ENCODE measurements around the gene POLRMT.
A peak's percentile ranks its signal among the peaks of the same experiment; 100 is the strongest.
"Not testable (repeated sequence)": the region's sequence is repeated elsewhere in the genome, so short reads cannot be mapped to it uniquely, and the experiment has no call there.

Gene POLRMT

GRCh38 chr19:647566-648284 lies 14.4 kb upstream of the POLRMT start:
- no peak for DNase-seq (ENCODE audit: low read depth)

DNA sequence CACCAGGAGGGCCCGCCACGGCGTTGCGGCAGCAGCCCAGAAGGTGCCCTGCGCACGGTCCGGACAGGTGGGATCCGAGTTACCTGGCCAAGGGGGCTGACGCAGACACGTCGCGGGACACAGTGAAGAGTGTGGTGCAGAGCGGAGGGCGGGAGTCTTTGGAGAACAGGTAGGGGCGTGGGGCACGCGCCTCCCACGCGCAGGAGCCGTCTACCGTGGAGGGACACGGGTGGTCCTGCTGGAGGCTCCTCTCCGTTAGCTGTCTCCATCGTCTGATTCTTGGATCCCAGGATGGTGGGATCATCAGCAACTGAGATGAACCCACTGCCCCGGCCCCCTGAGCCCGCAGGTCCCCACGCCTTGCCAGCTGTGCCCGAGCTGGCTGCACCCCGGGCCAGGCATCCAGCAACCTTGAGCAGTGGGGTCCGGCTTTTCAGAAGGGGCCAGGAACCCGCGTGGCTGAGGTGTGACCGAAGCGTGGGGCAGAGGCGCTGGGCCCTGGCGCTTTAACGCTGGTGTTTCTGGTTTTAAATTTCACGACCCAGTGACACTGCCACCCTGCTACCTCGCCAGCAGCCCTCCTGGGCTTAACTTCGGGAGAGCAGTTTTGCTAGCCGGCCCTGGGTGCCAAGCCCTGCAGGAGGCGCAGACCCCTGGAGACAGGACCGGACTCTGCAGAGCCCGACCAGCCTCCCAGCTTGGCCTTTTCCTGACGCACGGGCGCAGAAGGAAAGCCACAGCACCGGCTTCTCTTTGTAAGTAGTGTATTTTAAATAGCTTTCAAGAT lies 13.6 kb upstream of the POLRMT start:
- DNase-seq (ENCODE audit: low read depth): no peak

DNA sequence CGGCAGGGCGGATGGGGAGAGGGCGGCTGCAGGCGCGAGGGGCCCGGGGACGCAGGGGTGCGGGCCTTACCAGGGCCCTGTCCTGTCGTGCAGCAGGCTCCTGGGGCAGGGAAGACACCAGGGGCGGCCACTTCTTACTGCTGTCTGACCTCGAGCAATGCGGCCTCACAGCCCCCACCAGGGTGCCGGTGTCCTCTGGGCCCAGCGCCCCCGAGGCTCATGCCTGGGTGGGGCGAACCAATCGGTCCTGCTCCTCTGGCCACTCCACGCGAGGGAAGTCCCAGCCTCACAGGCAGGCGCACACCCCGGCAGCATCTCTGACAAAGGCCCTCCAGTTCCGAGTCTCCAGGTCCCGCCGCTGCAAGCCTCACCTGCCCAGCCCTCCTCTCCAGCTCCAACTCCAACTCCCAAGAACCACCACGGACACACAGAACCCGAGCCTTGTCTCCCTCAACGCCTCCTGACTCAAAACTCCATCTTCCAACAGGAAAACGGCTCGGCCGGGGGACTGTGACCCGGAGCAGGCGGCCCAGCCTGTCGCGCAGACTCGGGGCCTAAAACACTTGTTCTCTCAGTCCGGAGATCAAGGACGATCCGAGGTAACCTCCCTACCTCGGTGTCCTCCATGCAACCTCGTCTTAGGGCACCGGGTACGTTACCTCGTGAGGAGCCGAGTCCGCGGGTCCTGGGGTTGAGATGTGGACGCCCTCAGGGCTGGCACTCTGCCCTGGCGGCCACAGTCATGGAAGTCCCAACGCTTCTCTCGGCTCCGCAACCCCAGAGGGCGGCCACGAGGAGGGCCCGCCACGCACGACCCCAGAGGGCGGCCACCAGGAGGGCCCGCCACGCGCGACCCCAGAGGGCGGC lies 12.8 kb upstream of the POLRMT start:
- no peak for DNase-seq (ENCODE audit: low read depth)

- no peak for DNase-seq (ENCODE audit: low read depth)
Measured at GRCh38 chr19:644789-645188, 11.5 kb upstream of the POLRMT start.

GRCh38 chr19:644363-644762 lies 11.0 kb upstream of the POLRMT start:
- no peak for DNase-seq (ENCODE audit: low read depth)

DNA sequence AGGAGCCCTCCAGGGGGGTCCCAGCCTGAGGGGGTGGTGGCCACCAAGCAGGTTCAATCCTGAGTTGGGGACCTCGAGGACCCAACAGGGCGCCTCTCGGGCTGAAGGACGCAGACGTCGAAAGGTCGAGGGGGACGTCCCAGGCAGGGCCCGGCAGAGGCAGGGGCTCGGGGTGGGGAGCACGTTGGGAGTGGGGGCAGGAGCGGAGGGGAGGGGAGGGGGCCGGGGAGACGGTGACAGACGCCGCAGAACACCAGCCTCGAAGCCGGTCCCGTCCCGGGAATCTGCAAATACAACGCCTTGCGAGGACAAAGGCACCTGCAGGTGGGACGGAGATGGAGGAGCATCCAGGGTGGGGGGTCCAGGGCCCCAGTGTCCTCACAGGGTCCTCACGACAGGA lies 10.4 kb upstream of the POLRMT start:
- DNase-seq (ENCODE audit: low read depth): no peak

GRCh38 chr19:642767-643727 lies 9.7 kb upstream of the POLRMT start:
- no peak for DNase-seq (ENCODE audit: low read depth)

DNA sequence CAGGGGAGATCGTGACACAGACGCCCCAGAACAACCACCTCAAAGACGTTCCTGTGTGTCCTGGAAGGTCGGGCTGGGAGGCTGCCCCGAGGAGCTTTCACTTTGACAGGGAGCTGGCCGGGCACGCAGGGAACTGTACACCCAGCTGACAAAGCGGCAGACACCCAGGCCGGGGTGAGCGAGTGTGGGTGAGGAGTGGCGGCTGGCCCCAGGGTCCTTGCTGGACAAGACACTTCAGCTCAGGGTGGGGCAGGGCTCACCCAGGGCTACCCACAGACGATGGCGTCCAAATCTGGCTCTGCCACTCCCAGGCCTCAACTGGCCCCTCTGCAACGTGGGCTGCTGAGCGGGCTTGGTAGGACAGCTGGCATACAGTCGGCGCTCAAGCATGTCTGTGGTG lies 8.4 kb upstream of the POLRMT start:
- no peak for DNase-seq (ENCODE audit: low read depth)

- DNase-seq (ENCODE audit: low read depth): no peak
Measured at GRCh38 chr19:640606-641189, 7.4 kb upstream of the POLRMT start.

GRCh38 chr19:640161-640558 lies 6.8 kb upstream of the POLRMT start:
- no peak for DNase-seq (ENCODE audit: low read depth)

- DNase-seq (ENCODE audit: low read depth): peak; percentile 97
Measured at GRCh38 chr19:639253-640160, 6.2 kb upstream of the POLRMT start, which contains the start of gene FGF22. Gene FGF22, plus strand, starts transcription at chr19:639879. Its CDS starts 47 bp downstream, at chr19:639926.

DNA sequence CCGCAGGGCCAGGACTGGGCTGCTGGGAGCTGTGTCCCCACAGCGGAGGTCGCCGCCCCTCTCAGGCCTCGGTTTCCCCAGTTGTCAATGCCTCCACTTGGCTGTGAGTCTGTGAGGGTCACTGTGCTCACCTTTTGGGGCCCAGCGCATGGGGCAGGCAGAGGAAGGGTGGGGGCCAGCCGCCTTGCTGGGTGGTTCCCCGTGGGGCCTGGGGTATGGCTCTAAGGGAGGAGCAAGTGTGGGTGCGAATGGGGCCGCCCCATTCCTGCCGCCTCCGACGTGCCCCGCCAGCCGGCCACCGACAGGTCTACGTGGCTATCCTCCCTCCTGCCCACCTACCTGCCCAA lies 5.5 kb upstream of the POLRMT start:
- no peak for DNase-seq (ENCODE audit: low read depth)

DNA sequence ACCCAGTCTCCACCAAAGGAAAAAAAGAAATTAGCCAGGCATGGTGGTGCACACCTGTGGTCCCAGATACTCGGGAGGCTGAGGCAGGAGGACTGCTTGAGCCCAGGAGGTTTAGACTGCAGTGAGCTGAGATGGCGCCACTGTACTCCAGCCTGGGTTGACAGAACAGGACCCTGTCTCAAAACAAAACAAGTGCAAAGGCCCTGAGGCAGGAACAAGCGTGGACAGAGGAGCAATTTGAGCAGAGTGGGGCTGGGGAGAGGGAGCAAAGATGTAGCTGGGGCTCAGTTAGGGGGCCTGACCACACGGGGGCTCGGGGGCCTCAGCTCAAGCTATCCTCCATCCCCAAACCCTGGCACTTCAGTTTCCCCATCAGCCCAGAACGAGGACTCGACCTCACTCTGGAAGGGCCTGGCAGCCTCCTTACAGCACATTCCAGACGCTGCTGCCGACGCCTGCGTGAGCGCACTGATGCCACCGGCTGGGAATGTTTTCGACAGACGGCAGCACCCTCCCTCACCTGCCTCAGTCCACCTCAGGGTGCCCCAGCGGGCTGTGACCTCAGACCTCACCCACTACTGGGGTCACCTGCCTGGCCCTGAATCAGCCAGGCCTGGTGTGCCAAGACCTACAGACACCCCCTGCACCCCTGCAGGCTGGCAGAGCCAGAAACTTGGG lies 1.8 kb upstream of the POLRMT start:
- DNase-seq (ENCODE audit: low read depth): no peak

GRCh38 chr19:633786-634639 lies 676 bp upstream of the POLRMT start:
- DNase-seq (ENCODE audit: low read depth): no peak

DNA sequence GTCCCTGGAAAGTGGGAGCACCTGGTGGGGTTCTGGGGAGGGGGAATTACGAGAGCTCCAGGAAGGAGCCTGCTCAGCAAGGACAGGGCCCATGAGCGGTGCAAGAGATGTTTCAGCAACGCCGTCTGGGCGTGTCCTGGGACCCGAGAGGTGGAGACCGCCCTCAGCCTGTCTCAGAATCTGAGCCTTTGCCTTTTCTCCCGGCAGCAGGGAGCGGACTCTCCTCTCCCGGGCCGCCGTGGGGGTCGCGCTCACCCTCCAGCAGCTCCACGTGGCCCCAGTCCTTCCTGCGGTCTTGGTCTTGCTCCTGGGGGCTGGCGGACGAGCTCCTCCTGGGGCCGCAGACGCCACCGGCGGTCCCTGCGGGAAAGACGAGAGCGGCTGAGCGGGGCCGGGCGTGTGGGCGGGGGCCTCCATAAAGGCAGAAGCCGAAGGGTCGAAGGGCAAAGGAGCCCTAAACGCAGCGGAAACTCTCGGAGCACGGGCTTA lies 714 bp downstream of the POLRMT start:
- no peak for DNase-seq (ENCODE audit: low read depth)

DNA sequence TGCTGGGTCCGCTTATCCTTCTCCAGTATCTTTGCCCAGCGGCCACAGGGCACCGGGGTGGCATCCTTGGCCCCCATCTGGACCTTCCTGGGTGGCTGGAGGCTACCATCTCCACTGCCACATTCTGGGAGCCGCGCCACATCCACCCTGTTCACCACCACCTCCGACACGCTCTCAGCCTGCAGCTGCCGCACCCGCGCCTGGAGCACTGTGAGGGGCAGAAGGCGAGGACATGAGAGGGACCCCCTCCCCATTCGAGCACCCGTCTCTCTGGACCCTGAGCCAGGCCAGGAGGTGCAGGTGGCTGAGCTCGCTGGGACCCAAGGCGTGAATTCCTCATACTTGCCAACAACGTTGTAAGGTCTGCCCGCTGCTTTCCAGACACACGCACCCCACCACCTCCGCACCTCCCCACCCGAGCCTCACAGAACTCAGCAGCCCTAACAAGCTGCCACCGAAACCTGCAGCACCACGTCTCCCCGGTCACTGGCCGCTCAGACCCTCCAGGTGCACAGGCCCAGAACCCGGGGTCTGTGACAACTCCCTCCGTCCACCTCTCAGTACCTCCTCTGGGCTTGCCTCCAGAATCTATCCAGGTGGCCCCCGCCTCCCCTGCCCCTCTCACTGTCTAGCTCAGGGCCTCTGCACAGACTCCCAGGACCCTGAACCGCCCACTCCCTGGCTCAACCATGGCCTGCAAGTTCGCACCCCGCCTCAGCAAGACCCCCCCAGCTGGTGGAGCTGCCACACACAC lies 3.2 kb downstream of the POLRMT start:
- no peak for DNase-seq (ENCODE audit: low read depth)

DNA sequence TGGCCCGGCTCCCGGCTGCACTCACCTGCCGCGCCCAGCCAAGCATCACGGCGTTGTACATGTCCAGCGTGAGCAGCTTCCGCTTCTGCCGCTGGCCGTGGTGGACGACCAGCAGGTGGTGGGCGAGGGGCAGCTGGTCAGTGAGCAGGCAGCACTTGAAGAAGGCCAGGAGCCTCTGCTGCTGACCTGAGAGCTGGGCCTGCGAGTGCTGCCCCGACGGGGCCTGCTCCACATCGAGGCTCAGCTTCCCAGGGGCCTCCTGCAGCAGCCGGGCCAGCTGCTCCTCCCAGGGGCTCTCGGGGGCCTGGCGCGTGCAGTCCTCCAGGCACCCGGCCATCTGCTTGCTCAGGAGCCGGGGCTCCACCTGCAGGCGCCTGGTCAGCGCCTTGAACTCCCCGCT lies 3.8 kb downstream of the POLRMT start:
- DNase-seq (ENCODE audit: low read depth): not testable (repeated sequence)

- DNase-seq (ENCODE audit: low read depth): no peak
Measured at GRCh38 chr19:628168-628567, 5.2 kb downstream of the POLRMT start.
